GM18507 (cell line): Measurements from ENCODE around the gene PTK6.
"Not testable (repeated sequence)": the region's sequence is repeated elsewhere in the genome, so short reads cannot be mapped to it uniquely, and the experiment has no call there.

Source experiments
- DNase-seq: peaks from one replicate; pipeline ENCODE4 v3.0.0; 2011; ENCODE audit warnings: low read depth; ENCODE audit not compliant: insufficient read length; ENCODE audit errors: extremely low spot score
- FAIRE-seq: peaks from 2 replicates; lab custom pipeline; 2011; peaks lifted over from hg19 to GRCh38; lab: Jason Lieb, UNC

Gene PTK6

GRCh38 chr20:63518946-63519667 is 18.1 kb downstream of the PTK6 start:
- DNase-seq, result no peak
- no peak for FAIRE-seq

GRCh38 chr20:63518351-63518861 is 18.8 kb downstream of the PTK6 start:
- no peak for DNase-seq
- no peak for FAIRE-seq

- no peak for FAIRE-seq
Observed at GRCh38 chr20:63517376-63518309, 19.5 kb downstream of the PTK6 start.

GRCh38 chr20:63514520-63514919 is 22.7 kb downstream of the PTK6 start:
- DNase-seq, FAIRE-seq: not testable (repeated sequence)

More at GRCh38 chr20:63517376-63518309, 19.5 kb downstream of the PTK6 start:
- DNase-seq, result no peak

GRCh38 chr20:63513207-63513606 is 24.0 kb downstream of the PTK6 start:
- FAIRE-seq (no peak), DNase-seq (no peak)

- no peak for DNase-seq
- FAIRE-seq, result no peak
Observed at GRCh38 chr20:63509088-63509564, 28.1 kb downstream of the PTK6 start.

- DNase-seq (no peak), FAIRE-seq (no peak)
Observed at GRCh38 chr20:63508072-63508768, 29.0 kb downstream of the PTK6 start.

GRCh38 chr20:63507083-63507743 is 30.0 kb downstream of the PTK6 start:
- DNase-seq (no peak), FAIRE-seq (no peak)

GRCh38 chr20:63505723-63506122 is 31.5 kb downstream of the PTK6 start:
- no peak for FAIRE-seq
- DNase-seq, result no peak

GRCh38 chr20:63505281-63505680 is 31.9 kb downstream of the PTK6 start:
- DNase-seq (no peak), FAIRE-seq (no peak)

GRCh38 chr20:63504642-63505041 is 32.5 kb downstream of the PTK6 start:
- DNase-seq (no peak), FAIRE-seq (no peak)

- FAIRE-seq (no peak), DNase-seq (no peak)
Observed at GRCh38 chr20:63503524-63503923, 33.7 kb downstream of the PTK6 start.

GRCh38 chr20:63502671-63503172 is 34.5 kb downstream of the PTK6 start:
- DNase-seq (no peak), FAIRE-seq (no peak)

- FAIRE-seq, result no peak
- no peak for DNase-seq
Observed at GRCh38 chr20:63501818-63502670, 35.1 kb downstream of the PTK6 start.

GRCh38 chr20:63500902-63501817 is 36.0 kb downstream of the PTK6 start:
- no peak for FAIRE-seq
- no peak for DNase-seq

- FAIRE-seq (no peak), DNase-seq (no peak)
Observed at GRCh38 chr20:63500151-63500901, 36.9 kb downstream of the PTK6 start.
